K562 (cell line): ENCODE results near the gene TBC1D10A.

ENCODE experiments used
- BHLHE40 ChIP-seq: IDR thresholded peaks from 2 replicates; pipeline ENCODE4 v1.6.1; 2011; ENCODE audit warnings: low read length, improper control_type of control experiment
- FUS ChIP-seq: fragments of 200-400 bp; formaldehyde crosslinking; optimal IDR thresholded peaks from 2 replicates; pipeline ENCODE3; 2017; ENCODE audit warnings: low read depth, low read length
- HDAC6 ChIP-seq: IDR thresholded peaks from 2 replicates; pipeline ENCODE4 v1.6.1; 2012; ENCODE audit warnings: low read depth, mild to moderate bottlenecking, control low read depth, inconsistent platforms, low read length, moderate library complexity
- HMG20A ChIP-seq: fragments of 450-650 bp; formaldehyde crosslinking; conservative IDR thresholded peaks from 2 replicates; pipeline ENCODE4 v1.4.0; 2020; ENCODE audit warnings: mild to moderate bottlenecking, mixed read lengths
- JUND ChIP-seq, 2 experiments: IDR thresholded peaks; 2 replicates in 1 of 2; 3 replicates in 1 of 2; pipeline ENCODE4 v1.6.1; 2011; ENCODE audit warnings: borderline replicate concordance in 2 of 2, low read depth in 2 of 2, low read length in 2 of 2, improper control_type of control experiment in 1 of 2, missing biosample characterization in 1 of 2, missing genetic modification characterization in 1 of 2, missing genetic modification reagents in 1 of 2
- MCM5 ChIP-seq: fragments of 450-650 bp; IDR thresholded peaks from 2 replicates; pipeline ENCODE4 v1.6.1; 2016; ENCODE audit warnings: low read depth
- NFYB ChIP-seq: IDR thresholded peaks from 2 replicates; pipeline ENCODE4 v1.6.1; 2011; ENCODE audit warnings: mild to moderate bottlenecking, moderate library complexity; ENCODE audit not compliant: insufficient read length; ENCODE audit errors: extremely low read depth
- SRF ChIP-seq, 2 experiments: fragments of 250-450, 450-650 bp in 1 of 2; sonication (Bioruptor Pico) in 1 of 2; sonication (generic) in 1 of 2; formaldehyde crosslinking; IDR thresholded peaks; 2 replicates each; pipeline versions ENCODE4 v1.5.0 to v1.5.1; 2020 to 2022; ENCODE audit warnings: mild to moderate bottlenecking in 1 of 2, missing genetic modification reagents in 1 of 2
- TSC22D4 ChIP-seq: fragments of 450-650 bp; IDR thresholded peaks from 2 replicates; pipeline ENCODE4 v1.6.1; 2016; ENCODE audit warnings: missing genetic modification characterization, missing biosample characterization, control low read depth
- ZNF274 ChIP-seq: IDR thresholded peaks from 2 replicates; pipeline ENCODE4 v1.6.1; 2011; ENCODE audit warnings: low read depth, mild to moderate bottlenecking, low read length, moderate library complexity, borderline replicate concordance
- ZNF311 ChIP-seq: fragments of 250-450 bp; sonication (Bioruptor Pico); IDR thresholded peaks from 2 replicates; pipeline ENCODE4 v1.4.0; 2020; ENCODE audit warnings: mild to moderate bottlenecking, moderate library complexity
- TF ChIP-seq, protein P1 (sequence below): sonication (generic); formaldehyde crosslinking; IDR thresholded peaks from 2 replicates; pipeline ENCODE4 v1.8.0; 2022; ENCODE audit warnings: mild to moderate bottlenecking, missing genetic modification reagents
- TF ChIP-seq, protein P2 (sequence below), 3 experiments: fragments of 200-800 bp in 1 of 3; sonication (Bioruptor generic) in 1 of 3; sonication (generic) in 1 of 3; formaldehyde crosslinking in 1 of 3; IDR thresholded peaks; 2 replicates each; pipeline versions ENCODE4 v1.6.1 to v1.8.0; 2016 to 2022; ENCODE audit warnings: mild to moderate bottlenecking in 2 of 3, missing compliant biosample characterization in 2 of 3, missing genetic modification characterization in 2 of 3, missing genetic modification reagents in 1 of 3
- TF ChIP-seq, protein P3 (sequence below), 3 experiments: IDR thresholded peaks in 2 of 3; conservative IDR thresholded peaks in 1 of 3; 2 replicates each; pipeline ENCODE4 v1.5.1; 2011 to 2012; ENCODE audit warnings: low read length in 3 of 3, mild to moderate bottlenecking in 3 of 3, control low read depth in 2 of 3, improper control_type of control experiment in 1 of 3, inconsistent platforms in 1 of 3, low read depth in 1 of 3, mixed read lengths in 1 of 3, moderate library complexity in 1 of 3; ENCODE audit not compliant: insufficient read depth in 2 of 3

DNA sequence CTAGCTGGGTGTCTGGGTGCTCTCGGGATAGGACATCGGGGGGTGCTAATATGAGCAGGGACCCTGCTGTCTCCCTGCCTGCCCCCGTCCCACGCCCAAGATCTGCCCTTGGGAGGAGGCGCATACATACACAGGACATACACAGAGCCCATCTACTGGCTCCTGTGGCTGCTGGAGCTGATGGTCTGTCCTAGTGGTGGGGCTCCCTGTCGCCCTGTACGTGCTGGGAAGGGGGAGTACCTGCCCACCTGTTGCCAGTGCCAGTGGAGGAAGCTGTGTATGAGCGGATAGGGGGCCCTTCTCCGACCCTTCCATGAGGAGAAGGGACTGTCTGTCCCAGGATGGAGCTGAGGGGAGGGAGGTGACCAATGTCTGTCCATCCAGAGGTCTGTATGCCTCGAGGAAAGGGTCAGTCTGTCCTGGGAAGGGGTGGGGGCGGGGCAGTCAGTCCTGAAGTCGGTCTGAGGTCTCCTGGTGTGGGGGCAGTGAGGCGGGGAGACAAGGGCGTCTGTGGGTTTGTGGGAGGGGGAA, 952 bp downstream of the TBC1D10A start:
- TF ChIP-seq, protein P1, sequence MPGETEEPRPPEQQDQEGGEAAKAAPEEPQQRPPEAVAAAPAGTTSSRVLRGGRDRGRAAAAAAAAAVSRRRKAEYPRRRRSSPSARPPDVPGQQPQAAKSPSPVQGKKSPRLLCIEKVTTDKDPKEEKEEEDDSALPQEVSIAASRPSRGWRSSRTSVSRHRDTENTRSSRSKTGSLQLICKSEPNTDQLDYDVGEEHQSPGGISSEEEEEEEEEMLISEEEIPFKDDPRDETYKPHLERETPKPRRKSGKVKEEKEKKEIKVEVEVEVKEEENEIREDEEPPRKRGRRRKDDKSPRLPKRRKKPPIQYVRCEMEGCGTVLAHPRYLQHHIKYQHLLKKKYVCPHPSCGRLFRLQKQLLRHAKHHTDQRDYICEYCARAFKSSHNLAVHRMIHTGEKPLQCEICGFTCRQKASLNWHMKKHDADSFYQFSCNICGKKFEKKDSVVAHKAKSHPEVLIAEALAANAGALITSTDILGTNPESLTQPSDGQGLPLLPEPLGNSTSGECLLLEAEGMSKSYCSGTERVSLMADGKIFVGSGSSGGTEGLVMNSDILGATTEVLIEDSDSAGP (CRISPR knock-in tag) = no peak
- TF ChIP-seq MCM5 (no peak), HDAC6 (no peak), ZNF311 (CRISPR knock-in tag) (no peak), FUS (no peak), JUND (IDR thresholded peaks at IDR 0.05; ENCODE audit: borderline replicate concordance, low read depth, low read length) (no peak), JUND (tag; IDR thresholded peaks at IDR 0.05; ENCODE audit: borderline replicate concordance, low read depth, low read length) (no peak), TSC22D4 (no peak), HMG20A (CRISPR knock-in tag) (no peak), SRF (CRISPR knock-in tag; IDR thresholded peaks at IDR 0.05) (no peak), ZNF274 (no peak), BHLHE40 (no peak), NFYB (no peak)
- TF ChIP-seq, protein P2, sequence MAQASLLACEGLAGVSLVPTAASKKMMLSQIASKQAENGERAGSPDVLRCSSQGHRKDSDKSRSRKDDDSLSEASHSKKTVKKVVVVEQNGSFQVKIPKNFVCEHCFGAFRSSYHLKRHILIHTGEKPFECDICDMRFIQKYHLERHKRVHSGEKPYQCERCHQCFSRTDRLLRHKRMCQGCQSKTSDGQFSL (CRISPR knock-in tag; IDR thresholded peaks at IDR 0.05) = no peak
- TF ChIP-seq, protein P2 (tag; IDR thresholded peaks at IDR 0.05) = no peak
- TF ChIP-seq, protein P3, sequence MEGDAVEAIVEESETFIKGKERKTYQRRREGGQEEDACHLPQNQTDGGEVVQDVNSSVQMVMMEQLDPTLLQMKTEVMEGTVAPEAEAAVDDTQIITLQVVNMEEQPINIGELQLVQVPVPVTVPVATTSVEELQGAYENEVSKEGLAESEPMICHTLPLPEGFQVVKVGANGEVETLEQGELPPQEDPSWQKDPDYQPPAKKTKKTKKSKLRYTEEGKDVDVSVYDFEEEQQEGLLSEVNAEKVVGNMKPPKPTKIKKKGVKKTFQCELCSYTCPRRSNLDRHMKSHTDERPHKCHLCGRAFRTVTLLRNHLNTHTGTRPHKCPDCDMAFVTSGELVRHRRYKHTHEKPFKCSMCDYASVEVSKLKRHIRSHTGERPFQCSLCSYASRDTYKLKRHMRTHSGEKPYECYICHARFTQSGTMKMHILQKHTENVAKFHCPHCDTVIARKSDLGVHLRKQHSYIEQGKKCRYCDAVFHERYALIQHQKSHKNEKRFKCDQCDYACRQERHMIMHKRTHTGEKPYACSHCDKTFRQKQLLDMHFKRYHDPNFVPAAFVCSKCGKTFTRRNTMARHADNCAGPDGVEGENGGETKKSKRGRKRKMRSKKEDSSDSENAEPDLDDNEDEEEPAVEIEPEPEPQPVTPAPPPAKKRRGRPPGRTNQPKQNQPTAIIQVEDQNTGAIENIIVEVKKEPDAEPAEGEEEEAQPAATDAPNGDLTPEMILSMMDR (IDR thresholded peaks at IDR 0.05 in 2 of 3, conservative IDR thresholded peaks at IDR 0.05 in 1 of 3; ENCODE audit: insufficient read depth in 2 of 3, low read depth in 1 of 3, low read length in 3 of 3) = no peak
